ENCODE measurements around the gene ADGRF1. TPM values are rescaled to one million over a fixed set of nuclear protein-coding genes. Genes with fewer than 3 reads are reported as not detected.
"Not testable (repeated sequence)": the region's sequence is repeated elsewhere in the genome, so short reads cannot be mapped to it uniquely, and the experiment has no call there.

The ADGRF1 gene
- total RNA-seq, 1 experiment from 2014 or later, result not detected

GRCh38 chr6:46990818-46991510, 51.2 kb downstream of the ADGRF1 start:
- H3K4me3 ChIP-seq (ENCODE audit: insufficient read depth, low read depth, low read length); H3K36me3 ChIP-seq (replicated peaks; ENCODE audit: control insufficient read depth, insufficient read depth, low read length); H3K27me3 ChIP-seq (ENCODE audit: control insufficient read depth, insufficient read depth, low read length): not testable (repeated sequence)
- peak; percentile 42 for DNase-seq

- Histone ChIP-seq H3K36me3 (replicated peaks; ENCODE audit: control insufficient read depth, insufficient read depth, low read length) (no peaks in the 10 kb centered on the region), H3K27me3 (ENCODE audit: control insufficient read depth, insufficient read depth, low read length) (no peaks in the 10 kb centered on the region), H3K4me3 (ENCODE audit: insufficient read depth, low read depth, low read length) (no peak overlapping the region)
- DNase-seq, result no peak
Measured at GRCh38 chr6:46990031-46990644, 52.0 kb downstream of the ADGRF1 start.

DNA sequence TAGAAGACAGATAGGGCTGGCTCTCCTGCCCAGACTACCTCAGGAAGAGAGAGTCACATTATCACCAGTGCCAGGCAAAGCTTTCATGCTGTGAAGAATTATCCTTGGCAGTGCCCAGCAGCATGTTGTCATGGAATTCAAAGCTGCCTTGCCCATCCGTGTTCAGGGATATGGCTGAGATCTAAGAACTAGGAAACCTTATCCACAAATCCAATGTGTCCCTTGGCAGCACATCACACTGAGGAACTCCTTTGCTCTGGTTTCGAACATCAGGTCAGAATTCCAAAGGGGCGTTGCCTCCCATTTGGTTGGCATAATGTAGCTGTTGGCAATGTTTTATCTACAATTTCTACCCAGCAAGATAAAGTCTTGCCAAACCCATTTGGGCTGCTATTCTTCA, 52.7 kb downstream of the ADGRF1 start:
- DNase-seq, result no peak
- H3K36me3 ChIP-seq (replicated peaks; ENCODE audit: control insufficient read depth, insufficient read depth, low read length), result no peaks in the 10 kb centered on the region
- no peak overlapping the region for H3K4me3 ChIP-seq (ENCODE audit: insufficient read depth, low read depth, low read length)
- no peaks in the 10 kb centered on the region for H3K27me3 ChIP-seq (ENCODE audit: control insufficient read depth, insufficient read depth, low read length)

DNA sequence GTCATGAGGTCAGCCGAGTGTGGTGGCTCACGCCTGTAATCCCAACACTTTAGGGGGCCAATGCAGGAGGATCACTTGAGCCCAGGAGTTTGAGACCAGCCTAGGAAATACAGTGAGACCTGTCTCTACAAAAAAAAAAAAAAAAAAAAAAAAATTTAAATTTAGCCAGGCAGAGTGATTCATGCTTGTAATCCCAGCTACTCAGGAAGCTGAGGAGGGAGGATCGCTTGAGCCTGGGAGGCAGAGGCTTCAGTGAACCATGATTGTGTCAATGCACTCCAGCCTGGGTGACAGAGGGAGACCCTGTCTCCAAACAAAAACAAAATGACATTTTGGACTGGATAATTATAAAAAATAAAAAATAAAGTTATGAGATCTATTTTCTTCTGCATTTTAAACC, 56.2 kb downstream of the ADGRF1 start:
- no peaks in the 10 kb centered on the region for H3K36me3 ChIP-seq (replicated peaks; ENCODE audit: control insufficient read depth, insufficient read depth, low read length)
- no peak for DNase-seq
- no peak overlapping the region for H3K4me3 ChIP-seq (ENCODE audit: insufficient read depth, low read depth, low read length)

GRCh38 chr6:46983007-46983411, 59.1 kb downstream of the ADGRF1 start:
- DNase-seq, result peak; percentile 23
- H3K4me3 ChIP-seq (ENCODE audit: insufficient read depth, low read depth, low read length), result no peak overlapping the region
- H3K27me3 ChIP-seq (ENCODE audit: control insufficient read depth, insufficient read depth, low read length), result no peaks in the 10 kb centered on the region
- no peaks in the 10 kb centered on the region for H3K36me3 ChIP-seq (replicated peaks; ENCODE audit: control insufficient read depth, insufficient read depth, low read length)

More for the DNA sequence above, 56.2 kb downstream of the ADGRF1 start:
- H3K27me3 ChIP-seq (ENCODE audit: control insufficient read depth, insufficient read depth, low read length), result no peaks in the 10 kb centered on the region

GRCh38 chr6:46979206-46979605, 62.9 kb downstream of the ADGRF1 start:
- no peak overlapping the region for H3K4me3 ChIP-seq (ENCODE audit: insufficient read depth, low read depth, low read length)

DNA sequence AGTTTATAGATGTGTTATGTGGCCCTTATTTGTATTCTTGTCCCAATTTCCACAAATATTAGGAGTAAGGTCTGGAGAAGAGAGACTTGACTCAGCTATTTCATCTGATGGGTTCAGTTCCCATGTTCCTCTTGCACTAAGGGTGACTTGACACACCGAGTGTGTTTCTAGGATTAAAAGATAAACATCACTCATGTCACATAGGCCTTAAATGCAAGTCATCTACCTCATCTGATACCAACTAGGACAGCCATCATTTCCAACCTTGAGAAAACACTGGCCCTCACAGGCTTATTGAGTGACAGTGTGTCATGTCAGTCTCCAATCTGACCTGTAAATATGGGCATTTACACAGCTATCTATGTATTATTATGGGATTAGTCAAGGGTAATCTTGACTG, 67.3 kb downstream of the ADGRF1 start:
- no peak for DNase-seq
- H3K27me3 ChIP-seq (ENCODE audit: control insufficient read depth, insufficient read depth, low read length), result no peaks in the 10 kb centered on the region
- H3K4me3 ChIP-seq (ENCODE audit: insufficient read depth, low read depth, low read length), result no peak overlapping the region
- H3K36me3 ChIP-seq (replicated peaks; ENCODE audit: control insufficient read depth, insufficient read depth, low read length), result no peaks in the 10 kb centered on the region

More at GRCh38 chr6:46979206-46979605, 62.9 kb downstream of the ADGRF1 start:
- no peaks in the 10 kb centered on the region for H3K27me3 ChIP-seq (ENCODE audit: control insufficient read depth, insufficient read depth, low read length)
- H3K36me3 ChIP-seq (replicated peaks; ENCODE audit: control insufficient read depth, insufficient read depth, low read length), result no peaks in the 10 kb centered on the region
- DNase-seq, result no peak

GRCh38 chr6:46973029-46973428, 69.1 kb downstream of the ADGRF1 start:
- no peak for DNase-seq

GRCh38 chr6:46972531-46972930, 69.6 kb downstream of the ADGRF1 start:
- no peak for DNase-seq
- no peak overlapping the region for H3K4me3 ChIP-seq (ENCODE audit: insufficient read depth, low read depth, low read length)
- no peaks in the 10 kb centered on the region for H3K27me3 ChIP-seq (ENCODE audit: control insufficient read depth, insufficient read depth, low read length)
- H3K36me3 ChIP-seq (replicated peaks; ENCODE audit: control insufficient read depth, insufficient read depth, low read length), result no peaks in the 10 kb centered on the region

More at GRCh38 chr6:46973029-46973428, 69.1 kb downstream of the ADGRF1 start:
- no peak overlapping the region for H3K4me3 ChIP-seq (ENCODE audit: insufficient read depth, low read depth, low read length)
- no peaks in the 10 kb centered on the region for H3K27me3 ChIP-seq (ENCODE audit: control insufficient read depth, insufficient read depth, low read length)
- H3K36me3 ChIP-seq (replicated peaks; ENCODE audit: control insufficient read depth, insufficient read depth, low read length), result no peaks in the 10 kb centered on the region

- Histone ChIP-seq H3K4me3 (ENCODE audit: insufficient read depth, low read depth, low read length) (no peak overlapping the region), H3K27me3 (ENCODE audit: control insufficient read depth, insufficient read depth, low read length) (no peaks in the 10 kb centered on the region), H3K36me3 (replicated peaks; ENCODE audit: control insufficient read depth, insufficient read depth, low read length) (no peaks in the 10 kb centered on the region)
- DNase-seq, result no peak
Measured at GRCh38 chr6:46969206-46969605, 72.9 kb downstream of the ADGRF1 start.

- Histone ChIP-seq H3K4me3 (ENCODE audit: insufficient read depth, low read depth, low read length) (no peak overlapping the region), H3K36me3 (replicated peaks; ENCODE audit: control insufficient read depth, insufficient read depth, low read length) (no peaks in the 10 kb centered on the region), H3K27me3 (ENCODE audit: control insufficient read depth, insufficient read depth, low read length) (no peaks in the 10 kb centered on the region)
- no peak for DNase-seq
Measured at GRCh38 chr6:46967826-46968349, 74.2 kb downstream of the ADGRF1 start.

- Histone ChIP-seq H3K27me3 (ENCODE audit: control insufficient read depth, insufficient read depth, low read length) (no peaks in the 10 kb centered on the region), H3K4me3 (ENCODE audit: insufficient read depth, low read depth, low read length) (no peak overlapping the region)
- no peak for DNase-seq
Measured at GRCh38 chr6:46964716-46965519, 77.2 kb downstream of the ADGRF1 start.

DNA sequence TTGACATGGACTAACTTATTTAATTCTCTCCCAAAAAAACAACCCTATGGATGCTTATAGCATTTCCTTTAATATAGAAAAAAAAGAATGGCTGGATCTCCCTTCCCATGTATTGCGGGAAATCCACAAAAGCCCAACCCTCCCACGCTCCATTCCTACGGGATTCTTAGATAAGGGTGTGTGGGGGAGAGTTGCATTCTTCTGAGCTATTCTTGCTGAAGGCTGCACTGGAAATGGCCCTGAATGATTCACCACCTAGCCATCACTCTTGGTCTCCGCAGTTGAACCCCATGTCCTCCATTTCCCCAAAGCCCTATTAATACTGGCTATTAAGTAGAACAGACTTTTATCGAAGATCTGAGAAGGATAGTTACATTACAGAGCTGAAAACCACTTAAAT, 78.5 kb downstream of the ADGRF1 start:
- H3K36me3 ChIP-seq (replicated peaks; ENCODE audit: control insufficient read depth, insufficient read depth, low read length), result no peaks in the 10 kb centered on the region
- no peak for DNase-seq

More at GRCh38 chr6:46964716-46965519, 77.2 kb downstream of the ADGRF1 start:
- H3K36me3 ChIP-seq (replicated peaks; ENCODE audit: control insufficient read depth, insufficient read depth, low read length), result no peaks in the 10 kb centered on the region

GRCh38 chr6:46963039-46963438, 79.1 kb downstream of the ADGRF1 start:
- Histone ChIP-seq H3K4me3 (ENCODE audit: insufficient read depth, low read depth, low read length) (no peak overlapping the region), H3K36me3 (replicated peaks; ENCODE audit: control insufficient read depth, insufficient read depth, low read length) (no peaks in the 10 kb centered on the region), H3K27me3 (ENCODE audit: control insufficient read depth, insufficient read depth, low read length) (no peaks in the 10 kb centered on the region)
- no peak for DNase-seq

More for the DNA sequence above, 78.5 kb downstream of the ADGRF1 start:
- H3K27me3 ChIP-seq (ENCODE audit: control insufficient read depth, insufficient read depth, low read length), result no peaks in the 10 kb centered on the region
- no peak overlapping the region for H3K4me3 ChIP-seq (ENCODE audit: insufficient read depth, low read depth, low read length)
